Kidney epithelial cell (primary cell): ENCODE results near the gene NUP88. TPM values are rescaled to one million over a fixed set of nuclear protein-coding genes. Genes with fewer than 3 reads are reported as not detected.
"Not testable (repeated sequence)": the region's sequence is repeated elsewhere in the genome, so short reads cannot be mapped to it uniquely, and the experiment has no call there.

Source experiments
- DNase-seq: peaks from one replicate; pipeline ENCODE4 v3.0.0-alpha.2; 2010; ENCODE audit warnings: low read depth
- H3K27me3 ChIP-seq: 2 replicates; pipeline ENCODE4 v1.6.0; 2011; ENCODE audit warnings: low read length; ENCODE audit not compliant: control insufficient read depth, insufficient read depth
- H3K36me3 ChIP-seq: 2 replicates; pipeline ENCODE4 v1.5.1; 2011; ENCODE audit warnings: low read length; ENCODE audit not compliant: control insufficient read depth, insufficient read depth
- H3K4me3 ChIP-seq: 2 replicates; pipeline ENCODE4 v1.5.1; 2011; ENCODE audit warnings: low read depth, mild to moderate bottlenecking, control low read depth, low read length
- CTCF ChIP-seq: IDR thresholded peaks from 2 replicates; pipeline ENCODE4 v1.5.1; 2011; ENCODE audit warnings: mild to moderate bottlenecking, moderate library complexity, low read length, control low read depth, inconsistent platforms; ENCODE audit not compliant: insufficient read depth, poor library complexity, severe bottlenecking
- total RNA-seq: library from RNA; depleted of rRNA; stranded (reverse); fragments of >200 nt; gene quantifications from 2 replicates; pipeline ENCODE4 v1.2.3, GENCODE V29; 2015

The NUP88 gene
- total RNA-seq, 1 donor from 2014 or later: 68.2 TPM

- H3K36me3 ChIP-seq: peaks cover 7% of the 10 kb centered on the region
- DNase-seq: no peak
- no peaks in the 10 kb centered on the region for H3K27me3 ChIP-seq
- TF ChIP-seq CTCF: no peak
- peak overlapping the region; percentile 79 for H3K4me3 ChIP-seq
Observed at GRCh38 chr17:5437721-5438317, 18.4 kb upstream of the NUP88 start.

GRCh38 chr17:5435781-5436315 is 16.4 kb upstream of the NUP88 start:
- not testable (repeated sequence) for H3K4me3 ChIP-seq, H3K27me3 ChIP-seq, H3K36me3 ChIP-seq, DNase-seq

- no peak for TF ChIP-seq CTCF
- Histone ChIP-seq H3K36me3 (peaks cover 7% of the 10 kb centered on the region), H3K4me3 (no peak overlapping the region), H3K27me3 (no peaks in the 10 kb centered on the region)
- DNase-seq: no peak
Observed at GRCh38 chr17:5434984-5435383, 15.5 kb upstream of the NUP88 start.

GRCh38 chr17:5431949-5432556 is 12.6 kb upstream of the NUP88 start:
- no peak for DNase-seq
- no peak for TF ChIP-seq CTCF
- Histone ChIP-seq H3K36me3 (peaks cover 10% of the 10 kb centered on the region), H3K27me3 (no peaks in the 10 kb centered on the region), H3K4me3 (no peak overlapping the region)

GRCh38 chr17:5431234-5431633 is 11.8 kb upstream of the NUP88 start:
- H3K27me3 ChIP-seq, H3K4me3 ChIP-seq, DNase-seq, H3K36me3 ChIP-seq: not testable (repeated sequence)

- no peak overlapping the region for H3K4me3 ChIP-seq
- no peak for TF ChIP-seq CTCF
- peaks cover 11% of the 10 kb centered on the region for H3K36me3 ChIP-seq
- no peak for DNase-seq
- no peaks in the 10 kb centered on the region for H3K27me3 ChIP-seq
Observed at GRCh38 chr17:5430413-5430999, 11.0 kb upstream of the NUP88 start.
